Natural killer cell (primary cell): ENCODE results near the gene AURKAIP1. TPM values are rescaled to one million over a fixed set of nuclear protein-coding genes. Genes with fewer than 3 reads are reported as not detected.
A peak's percentile ranks its signal among the peaks of the same experiment; 100 is the strongest.

Source experiments
- ATAC-seq, 3 donors: fragments of 150-1000 bp in 2 of 3; fragments of 200-7000 bp in 1 of 3; cut with Tn5 transposase; 1 replicate in 1 of 3; 2 replicates in 2 of 3; pipeline ENCODE4 v1.10.0; 2021; ENCODE audit warnings: mild to moderate bottlenecking in 2 of 3, moderate library complexity in 2 of 3
- DNase-seq, 2 donors: peaks; one replicate each; pipeline versions ENCODE4 v3.0.0 to v3.0.0-alpha.2; 2013 to 2021; ENCODE audit warnings: mixed read lengths in 1 of 2
- H3K27ac ChIP-seq: one replicate; pipeline ENCODE4 v1.5.1; 2013; ENCODE audit warnings: mild to moderate bottlenecking, low read length
- H3K27me3 ChIP-seq: one replicate; pipeline ENCODE4 v1.6.1; 2013; ENCODE audit warnings: low read length; ENCODE audit not compliant: control insufficient read depth, insufficient read depth
- H3K36me3 ChIP-seq: one replicate; pipeline ENCODE4 v1.6.1; 2013; ENCODE audit warnings: low read length; ENCODE audit not compliant: control insufficient read depth, insufficient read depth
- H3K4me1 ChIP-seq: one replicate; pipeline ENCODE4 v1.6.1; 2013; ENCODE audit warnings: low read length; ENCODE audit not compliant: control insufficient read depth, insufficient read depth
- H3K4me3 ChIP-seq: one replicate; pipeline ENCODE4 v1.5.1; 2013; ENCODE audit warnings: low read length
- H3K9me3 ChIP-seq: one replicate; pipeline ENCODE4 v1.6.1; 2013; ENCODE audit warnings: low read length; ENCODE audit not compliant: control insufficient read depth, insufficient read depth
- H3K27ac Mint-ChIP-seq, 2 donors: one replicate each; pipeline ENCODE4 v1.8.0; 2022; ENCODE audit warnings: mild to moderate bottlenecking in 2 of 2, mixed read lengths in 2 of 2, moderate library complexity in 1 of 2
- H3K27me3 Mint-ChIP-seq, 2 donors: one replicate each; pipeline ENCODE4 v1.8.0; 2022; ENCODE audit warnings: low read depth in 2 of 2, mixed read lengths in 2 of 2
- H3K36me3 Mint-ChIP-seq: one replicate; pipeline ENCODE4 v1.8.0; 2022; ENCODE audit warnings: mixed read lengths
- H3K4me1 Mint-ChIP-seq, 2 donors: one replicate each; pipeline ENCODE4 v1.8.0; 2022; ENCODE audit warnings: mixed read lengths in 2 of 2
- H3K4me3 Mint-ChIP-seq: one replicate; pipeline ENCODE4 v1.8.0; 2022; ENCODE audit warnings: mild to moderate bottlenecking, moderate library complexity, mixed read lengths
- H3K9me3 Mint-ChIP-seq, 2 donors: one replicate each; pipeline ENCODE4 v1.8.0; 2022; ENCODE audit warnings: mixed read lengths in 2 of 2
- WGBS: methylation state at CpG from one replicate; pipeline ENCODE4 v1.1.7; 2013; ENCODE audit warnings: missing lambda C conversion rate; ENCODE audit not compliant: insufficient coverage; 5-methylcytosine and 5-hydroxymethylcytosine counted together
- intact Hi-C: fragments of 100-400 bp; cut with micrococcal nuclease; formaldehyde crosslinking; loops from one replicate; pipeline ENCODE4 v1.14.2; 2022
- total RNA-seq, 4 donors: library from RNA; stranded (reverse); fragments of 120-200 nt in 1 of 4; gene quantifications; one replicate each; pipeline versions ENCODE4 v1.2.3 to v1.2.4, GENCODE V29; 2013 to 2022
- TF ChIP-seq, protein P1 (sequence below): fragments of 200-600 bp; IDR thresholded peaks from one replicate; pipeline ENCODE4 v1.8.0; 2022; ENCODE audit warnings: antibody characterized with exemption

AURKAIP1 gene
- total RNA-seq, 3 donors from 2014 or later (not counting 1 experiment from before 2014, with no cell fraction given), result 60.0 to 76.3 (median 64.6) TPM

DNA sequence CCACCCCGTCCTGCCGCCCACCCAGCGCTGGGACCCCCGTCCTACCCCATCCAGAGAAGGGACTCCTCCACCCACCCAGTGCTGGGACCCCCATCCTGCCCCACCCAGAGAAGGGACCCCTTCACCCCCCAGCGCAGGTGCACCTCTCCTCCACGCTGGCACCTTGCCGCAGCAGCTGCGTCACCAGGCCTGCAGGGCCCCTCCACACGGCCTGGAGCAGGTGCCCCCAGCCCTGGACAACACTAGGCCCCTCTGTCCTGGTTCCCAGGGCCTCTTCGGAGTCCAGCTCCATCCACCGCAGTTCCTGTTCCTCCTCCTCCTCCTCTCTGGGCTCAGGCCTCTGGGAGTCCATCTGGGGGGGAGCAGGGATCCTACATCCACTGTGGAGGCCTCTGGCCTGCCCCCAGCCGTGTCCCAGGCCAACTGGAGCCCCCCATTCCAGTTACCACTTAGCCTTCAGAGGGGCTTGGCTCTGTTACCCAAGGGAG is 45.7 kb upstream of the AURKAIP1 start:
- Histone ChIP-seq H3K4me1 (no peaks in the 10 kb centered on the region), H3K27ac (no peak overlapping the region), H3K9me3 (no peaks in the 10 kb centered on the region), H3K4me3 (no peak overlapping the region), H3K36me3 (no peaks in the 10 kb centered on the region), H3K27me3 (no peaks in the 10 kb centered on the region)
- no peak overlapping the region for H3K4me3 Mint-ChIP-seq
- H3K4me1 Mint-ChIP-seq, result no peaks in the 10 kb centered on the region
- no peaks in the 10 kb centered on the region for H3K36me3 Mint-ChIP-seq
- intact Hi-C loops, result no loop called here
- no peaks in the 10 kb centered on the region for H3K9me3 Mint-ChIP-seq
- DNase-seq, result no peak
- no peak overlapping the region for H3K27ac Mint-ChIP-seq
- 81% methylated on average over 10 of the region's 12 CpGs for WGBS
- ATAC-seq, result no peak
- H3K27me3 Mint-ChIP-seq, result peaks cover 14 to 26% of the 10 kb centered on the region in 2 donors
- TF ChIP-seq, protein P1, sequence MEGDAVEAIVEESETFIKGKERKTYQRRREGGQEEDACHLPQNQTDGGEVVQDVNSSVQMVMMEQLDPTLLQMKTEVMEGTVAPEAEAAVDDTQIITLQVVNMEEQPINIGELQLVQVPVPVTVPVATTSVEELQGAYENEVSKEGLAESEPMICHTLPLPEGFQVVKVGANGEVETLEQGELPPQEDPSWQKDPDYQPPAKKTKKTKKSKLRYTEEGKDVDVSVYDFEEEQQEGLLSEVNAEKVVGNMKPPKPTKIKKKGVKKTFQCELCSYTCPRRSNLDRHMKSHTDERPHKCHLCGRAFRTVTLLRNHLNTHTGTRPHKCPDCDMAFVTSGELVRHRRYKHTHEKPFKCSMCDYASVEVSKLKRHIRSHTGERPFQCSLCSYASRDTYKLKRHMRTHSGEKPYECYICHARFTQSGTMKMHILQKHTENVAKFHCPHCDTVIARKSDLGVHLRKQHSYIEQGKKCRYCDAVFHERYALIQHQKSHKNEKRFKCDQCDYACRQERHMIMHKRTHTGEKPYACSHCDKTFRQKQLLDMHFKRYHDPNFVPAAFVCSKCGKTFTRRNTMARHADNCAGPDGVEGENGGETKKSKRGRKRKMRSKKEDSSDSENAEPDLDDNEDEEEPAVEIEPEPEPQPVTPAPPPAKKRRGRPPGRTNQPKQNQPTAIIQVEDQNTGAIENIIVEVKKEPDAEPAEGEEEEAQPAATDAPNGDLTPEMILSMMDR, result no peak

DNA sequence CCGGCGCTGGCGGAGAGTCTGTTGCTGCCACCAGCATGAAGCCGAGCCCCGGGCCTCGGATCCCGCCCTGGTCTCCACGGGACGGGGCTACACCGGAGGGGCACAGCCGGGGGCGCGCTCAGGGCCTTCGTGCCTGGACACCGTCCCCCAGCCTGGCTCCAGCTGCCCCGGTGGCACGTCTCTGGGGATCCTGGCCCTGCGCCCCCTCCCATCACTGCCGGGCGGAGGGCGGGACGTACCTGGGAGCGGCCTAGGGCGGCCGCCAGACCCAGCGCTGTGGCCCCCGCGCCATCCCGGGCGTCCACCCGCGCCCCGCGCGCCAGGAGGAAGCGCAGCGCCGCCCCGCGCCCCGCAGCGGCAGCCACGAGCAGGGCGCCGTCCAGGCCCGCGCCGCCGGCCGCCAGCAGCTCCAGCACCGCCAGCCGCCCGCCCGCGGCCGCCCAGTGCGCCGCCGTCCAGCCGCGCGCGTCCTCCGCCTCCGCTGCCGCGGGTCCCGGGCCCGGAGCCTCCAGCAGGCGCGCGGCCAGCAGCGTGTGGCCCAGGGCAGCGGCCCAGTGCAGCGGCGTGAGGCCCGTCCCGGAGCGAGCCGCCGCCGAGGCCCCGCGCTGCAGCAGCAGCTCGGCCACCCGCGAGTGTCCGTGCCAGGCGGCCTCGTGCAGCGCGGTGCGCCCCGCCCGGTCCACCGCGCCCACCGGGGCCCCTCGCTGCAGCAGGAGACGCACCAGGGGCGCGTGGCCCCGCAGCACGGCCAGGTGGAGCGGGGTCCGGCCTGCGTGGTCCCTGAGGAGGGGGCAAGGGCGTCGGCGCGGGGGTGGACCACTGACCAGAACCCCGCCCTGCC is 45.0 kb upstream of the AURKAIP1 start:
- H3K36me3 ChIP-seq, result no peaks in the 10 kb centered on the region
- H3K4me3 ChIP-seq, result no peak overlapping the region
- no peaks in the 10 kb centered on the region for H3K4me1 ChIP-seq
- no peak overlapping the region for H3K27ac Mint-ChIP-seq
- WGBS, result 21% methylated on average over 111 of the region's 112 CpGs
- H3K27ac ChIP-seq, result no peak overlapping the region
- no peaks in the 10 kb centered on the region for H3K4me1 Mint-ChIP-seq
- H3K9me3 ChIP-seq, result no peaks in the 10 kb centered on the region
- H3K9me3 Mint-ChIP-seq, result no peaks in the 10 kb centered on the region
- H3K4me3 Mint-ChIP-seq, result no peak overlapping the region
- TF ChIP-seq, protein P1, result no peak
- ATAC-seq, result peak in 1 of 3 donors; percentile 57
- H3K27me3 ChIP-seq, result no peaks in the 10 kb centered on the region
- no peak for DNase-seq
- peaks cover 13 to 25% of the 10 kb centered on the region in 2 donors for H3K27me3 Mint-ChIP-seq
- no peaks in the 10 kb centered on the region for H3K36me3 Mint-ChIP-seq
- intact Hi-C loops, result no loop called here

DNA sequence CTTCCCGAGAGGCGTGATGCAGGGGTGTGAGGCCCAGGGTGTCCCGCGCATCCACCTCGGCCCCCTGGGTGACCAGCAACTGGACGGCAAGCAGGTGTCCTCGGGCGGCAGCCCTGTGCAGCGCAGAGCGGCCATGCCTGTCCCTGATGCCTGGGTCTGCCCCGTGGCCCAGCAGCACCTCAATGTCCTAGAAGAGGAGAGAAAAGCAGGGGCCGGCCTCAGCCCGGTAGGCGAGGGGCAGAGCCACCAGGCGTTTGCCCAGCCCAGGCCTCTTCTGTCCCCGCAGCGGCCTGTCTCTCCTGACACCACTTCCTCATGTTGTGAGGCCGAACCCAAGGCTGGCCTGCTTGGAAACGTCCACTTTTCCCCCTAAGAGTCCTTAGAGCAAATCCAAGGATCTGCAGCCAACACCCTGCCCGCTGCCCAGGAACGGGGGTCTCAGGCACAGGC is 44.4 kb upstream of the AURKAIP1 start:
- Mint-ChIP-seq H3K9me3 (no peaks in the 10 kb centered on the region), H3K4me3 (no peak overlapping the region), H3K27me3 (peaks cover 8 to 22% of the 10 kb centered on the region in 2 donors), H3K36me3 (no peaks in the 10 kb centered on the region), H3K27ac (no peak overlapping the region), H3K4me1 (no peaks in the 10 kb centered on the region)
- 94% methylated on average over 21 of the region's 21 CpGs for WGBS
- Histone ChIP-seq H3K27ac (no peak overlapping the region), H3K9me3 (no peaks in the 10 kb centered on the region), H3K4me1 (no peaks in the 10 kb centered on the region), H3K36me3 (no peaks in the 10 kb centered on the region), H3K4me3 (no peak overlapping the region), H3K27me3 (no peaks in the 10 kb centered on the region)
- intact Hi-C loops, result no loop called here
- DNase-seq (no peak), ATAC-seq (no peak)
- TF ChIP-seq, protein P1, result no peak
